Raji (cell line): ENCODE data around the gene NUDT9.

Experiments used
- POLR2A ChIP-seq: IDR thresholded peaks from 2 replicates; pipeline ENCODE4 v1.6.1; 2011; ENCODE audit warnings: low read depth, low read length, control low read depth; ENCODE audit not compliant: insufficient read depth

NUDT9 gene

GRCh38 chr4:87422104-87423052 is at the start of gene NUDT9:
Gene NUDT9 (plus strand): TSS chr4:87422573. CDS start chr4:87422906, 333 bp downstream.
- TF ChIP-seq POLR2A = peak; percentile 89

- no peak for TF ChIP-seq POLR2A
These were observed 46.6 kb upstream of the NUDT9 start for GRCh38 chr4:87375719-87376291.

DNA sequence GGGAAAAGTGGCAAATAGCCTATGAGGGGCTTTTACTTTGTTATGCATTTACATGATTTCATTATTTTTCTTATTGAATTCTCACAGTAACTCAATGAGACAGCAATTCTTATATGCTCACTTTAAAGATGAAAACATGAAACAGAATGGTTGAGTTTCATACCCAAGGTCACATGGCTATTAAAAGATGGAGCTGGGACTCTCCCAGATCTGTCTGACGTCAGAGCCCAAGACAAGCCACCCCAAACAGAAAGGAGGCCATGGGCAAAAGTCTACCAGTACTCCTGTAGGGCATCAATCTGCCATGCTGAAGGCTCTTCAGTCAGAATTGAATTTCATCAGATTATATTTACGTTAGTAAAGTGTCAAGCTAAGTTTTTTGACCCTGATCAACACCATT is 44.6 kb upstream of the NUDT9 start:
- no peak for TF ChIP-seq POLR2A

- TF ChIP-seq POLR2A = no peak
These were observed 40.3 kb upstream of the NUDT9 start for GRCh38 chr4:87382116-87382515.

DNA sequence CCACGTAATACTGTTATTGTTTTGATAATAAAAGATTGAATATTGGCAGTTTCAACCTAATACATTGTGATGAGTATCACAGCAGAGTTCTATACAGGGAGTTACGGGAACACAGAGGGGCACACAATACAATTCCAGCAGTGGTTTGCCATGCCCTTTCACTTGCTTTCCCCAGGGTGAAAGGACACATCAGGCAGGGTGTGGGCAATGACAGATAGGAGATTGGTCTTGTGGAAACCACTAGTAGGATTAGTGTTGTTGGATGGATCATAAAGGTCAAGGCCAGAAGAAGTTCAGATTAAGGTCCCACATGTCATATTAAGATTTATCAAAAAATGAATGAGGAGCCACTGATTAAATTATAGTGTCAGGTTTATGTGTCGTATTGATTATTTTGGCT is 39.4 kb upstream of the NUDT9 start:
- TF ChIP-seq POLR2A = no peak

DNA sequence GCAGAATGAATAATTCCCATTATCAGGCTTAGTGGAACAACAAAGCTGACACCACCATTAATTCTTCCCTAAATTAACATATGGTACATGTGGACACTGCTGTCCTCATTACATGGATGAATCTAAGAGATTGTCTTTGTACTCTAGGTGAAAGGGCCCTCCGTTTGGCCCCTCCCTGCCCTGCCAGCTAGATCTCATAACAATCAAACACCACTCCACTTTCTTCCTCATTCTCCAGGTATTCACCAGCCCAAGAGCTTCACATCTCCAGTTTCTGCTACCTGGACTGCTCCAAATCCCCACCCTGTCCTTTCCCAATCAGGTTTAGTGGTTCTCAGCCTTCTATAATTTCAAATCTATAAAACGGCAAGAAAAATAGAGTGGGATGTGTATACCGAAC is 35.1 kb upstream of the NUDT9 start:
- no peak for TF ChIP-seq POLR2A

GRCh38 chr4:87388901-87389300 is 33.5 kb upstream of the NUDT9 start:
- no peak for TF ChIP-seq POLR2A

GRCh38 chr4:87390551-87390890 is 31.9 kb upstream of the NUDT9 start:
- no peak for TF ChIP-seq POLR2A

DNA sequence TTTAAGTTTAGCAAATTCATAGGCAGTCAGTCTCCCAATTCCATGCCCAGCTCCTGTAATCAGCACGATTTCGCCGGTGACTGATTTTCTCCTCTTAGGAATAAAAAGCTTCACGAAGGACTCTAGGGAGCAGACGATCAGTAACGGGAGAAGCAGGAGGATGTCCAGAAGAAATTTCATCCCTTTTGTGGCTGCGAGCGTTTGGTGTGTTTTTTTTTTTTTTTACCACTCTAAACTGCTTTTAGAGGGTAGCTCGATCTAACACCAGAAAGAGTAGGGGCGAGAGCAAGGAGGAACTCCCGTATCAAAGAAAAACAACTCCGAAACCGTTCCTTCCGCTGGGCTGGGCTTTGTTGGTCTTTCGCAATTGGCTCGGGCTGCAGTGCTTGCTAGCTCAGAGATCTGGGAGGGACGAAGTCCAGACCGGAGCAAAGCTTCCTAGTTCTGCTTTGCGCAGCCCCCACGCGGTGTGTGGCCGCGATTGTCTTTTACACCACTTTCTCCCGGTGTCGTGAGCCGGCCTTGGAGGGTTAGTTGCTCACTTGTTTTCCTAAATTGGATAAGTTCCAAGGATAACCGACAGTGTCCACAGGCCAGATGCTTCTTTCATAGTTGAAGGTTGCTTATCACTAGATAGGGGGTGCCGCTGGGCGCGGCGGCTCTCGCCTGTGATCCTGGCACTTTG is 31.3 kb upstream of the NUDT9 start, which contains the start of gene HSD17B11:
TSS of gene HSD17B11 (minus strand) at position 298 of the 685 bp plus-strand sequence. CDS start at position 180, 118 bp downstream.
- TF ChIP-seq POLR2A = peak; percentile 69

GRCh38 chr4:87391576-87392054 is 30.8 kb upstream of the NUDT9 start:
- TF ChIP-seq POLR2A = no peak

DNA sequence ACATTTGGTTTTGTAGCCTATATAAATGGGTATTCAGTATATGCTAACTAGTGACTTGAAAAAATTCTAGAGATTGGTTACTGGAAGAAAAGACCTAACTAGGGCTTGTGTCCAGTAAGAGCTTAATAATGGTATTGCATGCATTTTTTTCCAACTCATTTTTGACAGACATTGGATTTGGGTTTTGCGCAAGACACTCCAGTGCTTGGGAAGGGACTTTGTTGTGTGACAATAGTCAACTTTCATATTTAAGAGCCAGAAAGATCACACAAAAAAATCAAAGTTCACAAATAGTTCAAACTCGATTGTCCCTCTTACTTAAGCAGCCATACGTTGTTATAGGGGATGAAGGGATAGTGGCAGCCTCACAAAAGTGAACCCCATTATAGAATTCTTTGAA is 30.2 kb upstream of the NUDT9 start:
- TF ChIP-seq POLR2A = no peak

DNA sequence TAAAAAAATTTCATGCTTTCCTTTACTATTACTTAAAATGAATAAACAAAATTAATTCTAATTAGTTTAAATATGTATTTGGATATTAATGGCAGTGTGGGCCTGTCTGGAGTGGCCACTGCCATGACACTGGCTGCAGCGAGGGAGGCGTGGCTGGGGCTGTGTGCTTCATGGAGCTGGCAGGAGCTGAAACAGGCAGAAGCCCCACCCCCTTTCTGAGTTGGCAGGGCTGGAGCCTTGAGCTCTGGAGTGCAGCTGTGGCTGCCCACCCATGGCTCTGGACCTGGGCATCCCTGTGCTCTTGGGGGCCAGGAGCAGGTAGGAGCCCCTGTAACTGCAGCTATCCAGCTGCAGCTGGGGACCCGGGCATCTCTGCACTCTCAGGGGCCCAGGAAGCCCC is 23.2 kb upstream of the NUDT9 start:
- TF ChIP-seq POLR2A = no peak

- no peak for TF ChIP-seq POLR2A
These were observed 22.4 kb upstream of the NUDT9 start for GRCh38 chr4:87399954-87400353.

DNA sequence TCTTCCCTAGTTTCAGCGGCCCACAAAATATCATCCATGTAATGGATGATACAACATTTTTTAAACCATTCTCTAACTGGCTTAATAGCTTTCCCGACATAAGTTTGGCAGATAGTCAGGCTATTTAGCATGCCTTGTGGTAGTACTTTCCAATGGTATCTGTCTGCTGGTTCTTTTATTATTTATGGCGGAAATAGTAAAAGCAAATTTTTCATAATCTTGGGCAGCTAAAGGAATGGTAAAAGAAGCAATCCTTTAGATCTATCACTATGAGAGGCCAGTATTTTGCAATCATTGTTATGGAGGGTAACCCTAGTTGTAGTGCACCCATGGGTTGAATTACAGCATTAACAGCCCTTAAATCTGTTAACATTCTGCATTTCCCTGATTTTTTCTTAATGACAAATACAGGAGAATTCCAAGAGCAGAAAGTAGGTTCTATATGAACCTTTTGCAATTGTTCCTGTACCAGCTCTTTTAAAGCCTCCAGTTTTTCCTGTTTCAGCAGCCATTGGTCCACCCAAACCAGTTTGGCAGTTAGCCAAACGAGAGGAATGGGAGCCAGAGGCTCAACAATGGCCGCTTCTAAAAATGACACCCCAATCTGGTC is 17.1 kb upstream of the NUDT9 start:
- no peak for TF ChIP-seq POLR2A

DNA sequence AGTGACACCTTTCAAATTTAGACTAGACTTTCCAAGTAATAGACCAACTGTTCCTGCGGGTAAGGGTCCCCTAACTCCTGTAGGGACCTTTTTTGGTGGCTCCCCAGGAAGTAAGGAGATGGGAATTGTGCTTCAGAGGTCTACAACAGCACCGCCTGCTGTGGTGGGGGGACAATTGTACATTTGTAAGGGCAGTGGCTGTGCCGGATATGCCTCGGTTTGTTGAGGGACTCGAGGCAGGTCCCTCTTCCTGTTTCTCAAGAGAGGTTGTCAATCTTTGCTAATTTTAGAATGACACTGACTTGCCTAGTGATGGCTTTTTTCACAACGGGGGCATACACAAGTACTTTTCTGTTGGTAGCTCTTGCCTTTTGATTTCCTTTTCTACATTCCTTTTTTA is 15.9 kb upstream of the NUDT9 start:
- TF ChIP-seq POLR2A = no peak
